Measurements from ENCODE around the gene C10orf62. TPM values are rescaled to one million over a fixed set of nuclear protein-coding genes. Genes with fewer than 3 reads are reported as not detected.

C10orf62 gene
- total and polyA plus RNA-seq, 12 donors, result 0.26 to 2.3 (median 0.90) TPM; not detected in 3

DNA sequence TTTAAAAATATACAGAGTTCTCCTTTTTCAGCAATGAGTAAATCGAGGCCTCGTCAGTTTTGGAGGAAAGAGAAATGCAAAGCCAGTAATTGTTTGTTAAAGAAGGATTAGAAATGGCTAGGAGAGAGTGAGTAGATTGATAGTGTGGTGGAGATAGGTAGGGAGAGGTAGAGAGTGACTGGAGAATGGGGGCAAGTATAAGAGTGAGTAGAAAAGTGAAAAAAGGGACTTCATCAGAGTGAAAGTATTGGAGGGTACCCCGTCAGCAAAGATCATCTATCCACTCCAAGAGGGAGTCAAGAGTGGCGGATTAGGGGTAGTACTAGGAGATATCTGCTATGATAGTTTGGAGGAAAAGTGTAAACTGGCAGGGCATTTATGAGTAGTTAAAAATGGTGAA is 26.2 kb upstream of the C10orf62 start:
- Histone ChIP-seq H3K27ac (no peak overlapping the region), H3K36me3 (replicated peaks in 1 of 2) (no peaks in the 10 kb centered on the region), H3K27me3 (no peaks in the 10 kb centered on the region), H3K4me1 (replicated peaks in 1 of 2) (no peaks in the 10 kb centered on the region), H3K4me3 (no peak overlapping the region), H3K9me3 (replicated peaks in 1 of 3) (no peaks in the 10 kb centered on the region)
- intact Hi-C loops (cut with DNase I), result no loop called here
- no peak for TF ChIP-seq POLR2A (IDR thresholded peaks at IDR 0.05)
- no peak for TF ChIP-seq CTCF (IDR thresholded peaks at IDR 0.05)
- DNase-seq, result no peak
- 94 to 96% (median 95%) methylated on average over 4 of the region's 4 CpGs for WGBS, 4 donors

GRCh38 chr10:97564776-97565175 is 24.7 kb upstream of the C10orf62 start:
- intact Hi-C loops (cut with DNase I), result no loop called here
- TF ChIP-seq POLR2A (IDR thresholded peaks at IDR 0.05) (no peak), CTCF (IDR thresholded peaks at IDR 0.05) (no peak)
- H3K4me3 ChIP-seq, result no peak overlapping the region
- peaks cover 0 to 8% of the 10 kb centered on the region in 2 donors for H3K36me3 ChIP-seq (replicated peaks in 1 of 2)
- whole genome bisulfite sequencing, 4 donors, result 81 to 91% (median 86%) methylated on average over 4 of the region's 4 CpGs
- no peaks in the 10 kb centered on the region for H3K4me1 ChIP-seq (replicated peaks in 1 of 2)
- no peaks in the 10 kb centered on the region for H3K9me3 ChIP-seq (replicated peaks in 1 of 3)
- H3K27ac ChIP-seq, result no peak overlapping the region
- no peak for DNase-seq
- H3K27me3 ChIP-seq, result no peaks in the 10 kb centered on the region

- intact Hi-C loops (cut with DNase I), result no loop called here
- TF ChIP-seq CTCF (IDR thresholded peaks at IDR 0.05) (no peak), POLR2A (IDR thresholded peaks at IDR 0.05) (no peak)
- 85 to 100% (median 90%) methylated on average over 2 of the region's 2 CpGs for WGBS, 4 donors
- no peak overlapping the region for H3K27ac ChIP-seq
- H3K4me3 ChIP-seq, result no peak overlapping the region
- no peak for DNase-seq
- H3K9me3 ChIP-seq (replicated peaks in 1 of 3), result no peaks in the 10 kb centered on the region
- no peaks in the 10 kb centered on the region for H3K4me1 ChIP-seq (replicated peaks in 1 of 2)
- H3K27me3 ChIP-seq, result no peaks in the 10 kb centered on the region
- H3K36me3 ChIP-seq (replicated peaks in 1 of 2), result peaks cover 0 to 19% of the 10 kb centered on the region in 2 donors
These were observed 23.1 kb upstream of the C10orf62 start for GRCh38 chr10:97566336-97566996.

GRCh38 chr10:97567891-97568290 is 21.6 kb upstream of the C10orf62 start:
- Histone ChIP-seq H3K4me1 (replicated peaks in 1 of 2) (peaks cover 0 to 6% of the 10 kb centered on the region in 2 donors), H3K27ac (no peak overlapping the region), H3K27me3 (no peaks in the 10 kb centered on the region), H3K9me3 (replicated peaks in 1 of 3) (no peaks in the 10 kb centered on the region), H3K36me3 (replicated peaks in 1 of 2) (peaks cover 0 to 19% of the 10 kb centered on the region in 2 donors), H3K4me3 (no peak overlapping the region)
- peak in 1 of 7 donors; percentile 13 for DNase-seq
- intact Hi-C loops (cut with DNase I), result no loop called here
- WGBS, 4 donors, result 92 to 97% (median 93%) methylated on average over 7 to 15 of the region's 15 CpGs
- TF ChIP-seq CTCF (IDR thresholded peaks at IDR 0.05), result no peak
- no peak for TF ChIP-seq POLR2A (IDR thresholded peaks at IDR 0.05)

Data from adrenal gland (tissue), 12 donors.